Measurements from ENCODE around the gene GRAMD1B. TPM values are rescaled to one million over a fixed set of nuclear protein-coding genes. Genes with fewer than 3 reads are reported as not detected.

GRAMD1B gene
- total and polyA plus RNA-seq, 8 donors = 3.3 to 7.4 (median 4.8) TPM

GRCh38 chr11:123526027-123526805 lies 96.1 kb downstream of the GRAMD1B start:
- no peak for TF ChIP-seq CTCF (IDR thresholded peaks at IDR 0.05)
- peaks cover 0 to 14% of the 10 kb centered on the region in 2 donors for H3K27me3 ChIP-seq
- H3K9me3 ChIP-seq = no peaks in the 10 kb centered on the region
- no peak overlapping the region for H3K4me3 ChIP-seq
- no peaks in the 10 kb centered on the region for H3K36me3 ChIP-seq
- intact Hi-C loops (cut with DNase I) = no loop called here
- DNase-seq = no peak
- no peaks in the 10 kb centered on the region for H3K4me1 ChIP-seq
- no peak for ATAC-seq
- H3K27ac ChIP-seq = no peak overlapping the region

DNA sequence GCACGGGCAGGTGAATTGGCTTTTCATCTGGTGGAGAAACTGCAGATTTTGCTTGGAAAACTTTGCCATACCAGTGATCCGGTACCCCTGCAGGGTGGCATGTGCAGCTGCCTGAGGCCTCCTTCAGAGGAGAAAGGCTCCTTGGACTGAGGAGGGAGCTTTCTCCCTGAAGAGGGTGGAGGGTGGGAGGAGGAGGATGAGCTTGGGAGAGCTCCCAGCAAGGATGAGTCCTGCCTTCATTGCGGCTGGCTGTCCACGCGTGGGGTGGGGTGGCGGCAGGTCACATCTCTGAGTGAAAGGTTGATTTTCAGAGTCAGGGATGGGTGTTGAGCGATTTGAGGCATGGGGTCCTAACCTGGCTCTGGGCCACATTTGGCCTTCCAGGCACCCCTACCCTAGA lies 96.8 kb downstream of the GRAMD1B start:
- H3K27ac ChIP-seq = no peak overlapping the region
- no peaks in the 10 kb centered on the region for H3K9me3 ChIP-seq
- H3K4me3 ChIP-seq = no peak overlapping the region
- TF ChIP-seq CTCF (IDR thresholded peaks at IDR 0.05) = no peak
- H3K27me3 ChIP-seq = peaks cover 0 to 14% of the 10 kb centered on the region in 2 donors
- no peaks in the 10 kb centered on the region for H3K4me1 ChIP-seq
- ATAC-seq (no peak), DNase-seq (no peak)
- intact Hi-C loops (cut with DNase I) = no loop called here
- no peaks in the 10 kb centered on the region for H3K36me3 ChIP-seq

- H3K27me3 ChIP-seq = peaks cover 0 to 14% of the 10 kb centered on the region in 2 donors
- H3K4me1 ChIP-seq = no peaks in the 10 kb centered on the region
- intact Hi-C loops (cut with DNase I) = no loop called here
- H3K4me3 ChIP-seq = no peak overlapping the region
- no peaks in the 10 kb centered on the region for H3K9me3 ChIP-seq
- no peak for ATAC-seq
- no peaks in the 10 kb centered on the region for H3K36me3 ChIP-seq
- TF ChIP-seq CTCF (IDR thresholded peaks at IDR 0.05) = no peak
- H3K27ac ChIP-seq = no peak overlapping the region
- DNase-seq = no peak
These were observed 97.5 kb downstream of the GRAMD1B start for GRCh38 chr11:123527526-123527925.

DNA sequence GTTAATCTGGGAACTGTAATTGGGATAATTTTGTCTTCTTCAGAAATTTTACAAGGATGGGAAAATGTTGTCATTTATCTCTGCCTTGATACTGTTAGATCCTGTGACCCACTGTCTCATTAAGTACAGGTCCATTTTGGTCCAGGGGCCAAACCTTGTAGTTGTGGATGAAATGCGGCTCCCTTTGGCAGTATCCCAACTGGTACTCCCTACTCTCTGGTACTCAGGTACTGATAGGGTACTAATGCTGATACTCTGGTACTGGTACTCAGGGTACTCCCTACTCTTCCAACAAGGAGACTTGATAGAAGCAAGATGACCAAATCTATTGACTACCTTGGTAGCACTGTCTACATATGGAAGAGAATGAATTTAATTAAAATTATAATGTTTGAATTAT lies 97.9 kb downstream of the GRAMD1B start:
- no peak for DNase-seq
- Histone ChIP-seq H3K9me3 (no peaks in the 10 kb centered on the region), H3K4me1 (no peaks in the 10 kb centered on the region), H3K36me3 (no peaks in the 10 kb centered on the region), H3K27me3 (peaks cover 0 to 14% of the 10 kb centered on the region in 2 donors), H3K27ac (no peak overlapping the region), H3K4me3 (no peak overlapping the region)
- ATAC-seq = no peak
- no peak for TF ChIP-seq CTCF (IDR thresholded peaks at IDR 0.05)
- intact Hi-C loops (cut with DNase I) = no loop called here

- no peak overlapping the region for H3K4me3 ChIP-seq
- intact Hi-C loops (cut with DNase I) = no loop called here
These were observed 101.3 kb downstream of the GRAMD1B start for GRCh38 chr11:123531325-123531724.

More at GRCh38 chr11:123531325-123531724, 101.3 kb downstream of the GRAMD1B start:
- peaks cover 0 to 4% of the 10 kb centered on the region in 2 donors for H3K27me3 ChIP-seq
- H3K36me3 ChIP-seq = no peaks in the 10 kb centered on the region
- no peak for TF ChIP-seq CTCF (IDR thresholded peaks at IDR 0.05)
- no peaks in the 10 kb centered on the region for H3K9me3 ChIP-seq
- H3K27ac ChIP-seq = no peak overlapping the region
- ATAC-seq = no peak
- no peaks in the 10 kb centered on the region for H3K4me1 ChIP-seq
- no peak for DNase-seq

Data from left lung (tissue), 10 donors.